Uterus (tissue), 4 donors: ENCODE results near the gene ATP8A2. TPM values are rescaled to one million over a fixed set of nuclear protein-coding genes. Genes with fewer than 3 reads are reported as not detected.

Source experiments
- DNase-seq, 2 donors: peaks; one replicate each; pipeline ENCODE4 v3.0.0-alpha.2; 2019 to 2020
- H3K27ac ChIP-seq, 2 donors: fragments of 200-600 bp; sonication (generic); 1 replicate in 1 of 2; 2 replicates in 1 of 2; pipeline ENCODE4 v1.5.1; 2016 to 2018
- H3K27me3 ChIP-seq, 2 donors: fragments of 200-600 bp; sonication (generic); one replicate each; pipeline ENCODE4 v1.5.1; 2018 to 2019; ENCODE audit warnings: control low read depth in 1 of 2
- H3K36me3 ChIP-seq, 2 donors: fragments of 200-600 bp; sonication (generic); one replicate each; pipeline ENCODE4 v1.5.1; 2019; ENCODE audit warnings: control low read depth in 1 of 2
- H3K4me1 ChIP-seq, 2 donors: fragments of 200-600 bp; sonication (generic); one replicate each; pipeline ENCODE4 v1.5.1; 2018 to 2019; ENCODE audit warnings: control low read depth in 1 of 2
- H3K4me3 ChIP-seq, 2 donors: fragments of 200-600 bp; sonication (generic); 1 replicate in 1 of 2; 2 replicates in 1 of 2; pipeline ENCODE4 v1.5.1; 2018 to 2019; ENCODE audit warnings: mild to moderate bottlenecking in 1 of 2
- H3K9me3 ChIP-seq, 2 donors: fragments of 200-600 bp; sonication (generic); one replicate each; pipeline ENCODE4 v1.5.1; 2019; ENCODE audit warnings: control low read depth in 1 of 2
- CTCF ChIP-seq, 4 experiments: fragments of 200-600 bp in 2 of 4; fragments of 450-650 bp in 2 of 4; sonication (generic) in 2 of 4; IDR thresholded peaks; one replicate each; pipeline ENCODE4 v1.5.1; 2016 to 2019; ENCODE audit warnings: antibody characterized with exemption in 4 of 4, mild to moderate bottlenecking in 2 of 4, moderate library complexity in 1 of 4
- POLR2A ChIP-seq, 2 donors: fragments of 450-650 bp; IDR thresholded peaks; one replicate each; pipeline ENCODE4 v1.6.1; 2016; ENCODE audit warnings: antibody characterized with exemption in 2 of 2, mild to moderate bottlenecking in 1 of 2, moderate library complexity in 1 of 2
- intact Hi-C: fragments of 100-400 bp; cut with DNase I; formaldehyde crosslinking; loops from one replicate; pipeline ENCODE4 v1.15.1; 2023; ENCODE audit warnings: low total_unique reads
- total RNA-seq, 4 donors: library from RNA; depleted of rRNA in 3 of 4; stranded (reverse); fragments of >200 nt in 3 of 4; gene quantifications; one replicate each; pipeline versions ENCODE4 v1.1.0 to v1.2.4, GENCODE V29; 2014 to 2023
- donor health status: DM: yes; HTN: yes; CAD: no.

The ATP8A2 gene
- total RNA-seq, 4 donors from 2014 or later, result 0.64 to 21.4 TPM; not detected in 2

- no peaks in the 10 kb centered on the region for H3K4me1 ChIP-seq
- H3K27ac ChIP-seq, result no peak overlapping the region
- no peaks in the 10 kb centered on the region for H3K36me3 ChIP-seq
- H3K27me3 ChIP-seq, result no peaks in the 10 kb centered on the region
- H3K4me3 ChIP-seq, result no peak overlapping the region
- TF ChIP-seq CTCF (IDR thresholded peaks at IDR 0.05), result no peak
- TF ChIP-seq POLR2A (IDR thresholded peaks at IDR 0.05), result no peak
- DNase-seq, result no peak
- intact Hi-C loops, result no loop called here
- no peaks in the 10 kb centered on the region for H3K9me3 ChIP-seq
Observed at GRCh38 chr13:25397763-25398162, 26.0 kb downstream of the ATP8A2 start.

- intact Hi-C loops, result no loop called here
- no peak for DNase-seq
- Histone ChIP-seq H3K27ac (no peak overlapping the region), H3K27me3 (no peaks in the 10 kb centered on the region), H3K9me3 (no peaks in the 10 kb centered on the region), H3K4me1 (no peaks in the 10 kb centered on the region), H3K36me3 (no peaks in the 10 kb centered on the region), H3K4me3 (no peak overlapping the region)
- TF ChIP-seq CTCF (IDR thresholded peaks at IDR 0.05), result no peak
- no peak for TF ChIP-seq POLR2A (IDR thresholded peaks at IDR 0.05)
Observed at GRCh38 chr13:25400925-25401324, 29.2 kb downstream of the ATP8A2 start.

GRCh38 chr13:25401958-25402357 is 30.2 kb downstream of the ATP8A2 start:
- H3K36me3 ChIP-seq, result no peaks in the 10 kb centered on the region
- H3K27ac ChIP-seq, result no peak overlapping the region
- no peak for DNase-seq
- H3K27me3 ChIP-seq, result no peaks in the 10 kb centered on the region
- H3K9me3 ChIP-seq, result no peaks in the 10 kb centered on the region
- H3K4me3 ChIP-seq, result no peak overlapping the region
- intact Hi-C loops, result no loop called here
- TF ChIP-seq POLR2A (IDR thresholded peaks at IDR 0.05) (no peak), CTCF (IDR thresholded peaks at IDR 0.05) (no peak)
- no peaks in the 10 kb centered on the region for H3K4me1 ChIP-seq

GRCh38 chr13:25406377-25406776 is 34.6 kb downstream of the ATP8A2 start:
- Histone ChIP-seq H3K27ac (no peak overlapping the region), H3K4me1 (no peaks in the 10 kb centered on the region), H3K27me3 (no peaks in the 10 kb centered on the region), H3K4me3 (no peak overlapping the region), H3K9me3 (no peaks in the 10 kb centered on the region), H3K36me3 (no peaks in the 10 kb centered on the region)
- intact Hi-C loops, result no loop called here
- TF ChIP-seq CTCF (IDR thresholded peaks at IDR 0.05) (no peak), POLR2A (IDR thresholded peaks at IDR 0.05) (no peak)
- DNase-seq, result no peak

GRCh38 chr13:25409938-25410337 is 38.2 kb downstream of the ATP8A2 start:
- Histone ChIP-seq H3K9me3 (no peaks in the 10 kb centered on the region), H3K36me3 (no peaks in the 10 kb centered on the region), H3K27ac (no peak overlapping the region), H3K27me3 (no peaks in the 10 kb centered on the region), H3K4me3 (no peak overlapping the region), H3K4me1 (no peaks in the 10 kb centered on the region)
- TF ChIP-seq CTCF (IDR thresholded peaks at IDR 0.05) (no peak), POLR2A (IDR thresholded peaks at IDR 0.05) (no peak)
- no peak for DNase-seq
- intact Hi-C loops, result no loop called here
